K562 (cell line): ENCODE measurements around the gene SERGEF. TPM values are rescaled to one million over a fixed set of nuclear protein-coding genes. Genes with fewer than 3 reads are reported as not detected.
A peak's percentile ranks its signal among the peaks of the same experiment; 100 is the strongest.

Experiments
- ATAC-seq: fragments of 200-7000 bp; cut with Tn5 transposase; 3 replicates; pipeline ENCODE4 v1.9.1; 2020; ENCODE audit warnings: moderate library complexity
- BruUV-seq: library from RNA; stranded (reverse); fragments of 400-500 nt; replicated peaks from 2 replicates; lab custom pipeline; 2021; lab: Mats Ljungman, UMichigan
- CTCF ChIA-PET: fragments of 300-600 bp; formaldehyde crosslinking; extraction: SDS; loops from one replicate; lab custom pipeline; 2021; ENCODE audit warnings: low intra/inter-chr PET ratio; lab: Yijun Ruan, JAX
- POLR2A ChIA-PET: fragments of 300-600, 350-650 bp; sonication (Branson Sonifier 250); formaldehyde crosslinking; extraction: SDS; loops from one replicate; lab custom pipeline; 2021; ENCODE audit warnings: antibody characterized with exemption, inconsistent platforms; lab: Yijun Ruan, JAX
- DNase-seq, 4 experiments: peaks; one replicate each; pipeline versions ENCODE4 v3.0.0 to v3.0.0-alpha.2; 2011 to 2018; ENCODE audit warnings: low spot score in 3 of 4, mixed read lengths in 3 of 4; ENCODE audit errors: extremely low read depth in 1 of 4
- FAIRE-seq: peaks from 2 replicates; lab custom pipeline; 2011; peaks lifted over from hg19 to GRCh38; lab: Jason Lieb, UNC
- H2AFZ ChIP-seq: 2 replicates; pipeline ENCODE4 v1.6.0; 2011; ENCODE audit warnings: low read depth, low read length, control low read depth, inconsistent platforms
- H3K27ac ChIP-seq: fragments of 200-600 bp; 3 replicates; pipeline ENCODE4 v1.8.0; 2011; ENCODE audit warnings: low read depth, mild to moderate bottlenecking, control low read depth, inconsistent platforms, low read length, moderate library complexity, mixed read lengths; ENCODE audit errors: extremely low read depth
- H3K27me3 ChIP-seq, 2 experiments: fragments of 300-600 bp in 1 of 2; 2 replicates in 1 of 2; 3 replicates in 1 of 2; pipeline versions ENCODE4 v1.6.0 to v1.8.0; 2011; ENCODE audit warnings: inconsistent platforms in 2 of 2, low read length in 2 of 2, mild to moderate bottlenecking in 1 of 2, mixed read lengths in 1 of 2, moderate library complexity in 1 of 2; ENCODE audit not compliant: control insufficient read depth in 2 of 2, insufficient read depth in 2 of 2
- H3K36me3 ChIP-seq: fragments of 300-600 bp; 3 replicates; pipeline ENCODE4 v1.8.0; 2011; ENCODE audit warnings: mild to moderate bottlenecking, low read length, inconsistent platforms; ENCODE audit not compliant: control insufficient read depth, insufficient read depth
- H3K4me1 ChIP-seq, 2 experiments: fragments of 200-600 bp in 1 of 2; replicated peaks in 1 of 2; 2 replicates in 1 of 2; 3 replicates in 1 of 2; pipeline versions ENCODE4 v1.5.1 to v1.8.0; 2011; ENCODE audit warnings: inconsistent platforms in 2 of 2, low read length in 2 of 2, mild to moderate bottlenecking in 1 of 2, mixed read lengths in 1 of 2, moderate library complexity in 1 of 2; ENCODE audit not compliant: control insufficient read depth in 2 of 2, insufficient read depth in 2 of 2
- H3K4me2 ChIP-seq: 2 replicates; pipeline ENCODE4 v1.6.1; 2011; ENCODE audit warnings: low read length, control low read depth, inconsistent platforms, mixed read lengths; ENCODE audit not compliant: insufficient read depth
- H3K4me3 ChIP-seq: fragments of 200-600 bp; sonication (generic), shearing (Covaris generic); 2 replicates; pipeline ENCODE4 v1.5.1; 2016; ENCODE audit warnings: control low read depth, inconsistent platforms
- H3K79me2 ChIP-seq: fragments of 200-600 bp; 3 replicates; pipeline ENCODE4 v1.8.0; 2011; ENCODE audit warnings: low read length, inconsistent platforms; ENCODE audit not compliant: control insufficient read depth, insufficient read depth
- H3K9ac ChIP-seq, 2 experiments: 2 replicates each; pipeline versions ENCODE4 v1.6.0 to v1.6.1; 2011; ENCODE audit warnings: low read depth in 2 of 2, low read length in 2 of 2, control low read depth in 1 of 2, inconsistent platforms in 1 of 2, mild to moderate bottlenecking in 1 of 2, mixed read lengths in 1 of 2; ENCODE audit not compliant: insufficient read depth in 1 of 2
- H3K9me1 ChIP-seq: one replicate; pipeline ENCODE4 v1.6.0; 2011; ENCODE audit warnings: inconsistent platforms, mild to moderate bottlenecking, low read length, moderate library complexity; ENCODE audit not compliant: control insufficient read depth, insufficient read depth
- H3K9me3 ChIP-seq: replicated peaks from 2 replicates; pipeline ENCODE4 v1.5.1; 2011; ENCODE audit warnings: low read depth, low read length, inconsistent platforms; ENCODE audit not compliant: control insufficient read depth, insufficient read depth
- H4K20me1 ChIP-seq: replicated peaks from 2 replicates; pipeline ENCODE4 v1.6.1; 2011; ENCODE audit warnings: low read length, inconsistent platforms, mixed read lengths; ENCODE audit not compliant: control insufficient read depth, insufficient read depth
- ATF2 ChIP-seq: sonication (generic); formaldehyde crosslinking; IDR thresholded peaks from 2 replicates; pipeline ENCODE4 v1.8.1; 2022; ENCODE audit warnings: missing genetic modification reagents
- BACH1 ChIP-seq: fragments of 200-800 bp; sonication (Bioruptor generic); IDR thresholded peaks from 2 replicates; pipeline ENCODE4 v1.6.1; 2016; ENCODE audit warnings: missing genetic modification characterization, missing compliant biosample characterization
- CCNT2 ChIP-seq: IDR thresholded peaks from 2 replicates; pipeline ENCODE4 v1.6.1; 2011; ENCODE audit warnings: borderline replicate concordance, low read depth, mild to moderate bottlenecking, moderate library complexity, mixed read lengths, low read length; ENCODE audit not compliant: insufficient read length; ENCODE audit errors: extremely low read depth
- CGGBP1 ChIP-seq: fragments of 250-450 bp; sonication (Bioruptor Pico); IDR thresholded peaks from 2 replicates; pipeline ENCODE4 v1.9.0; 2021; ENCODE audit warnings: mild to moderate bottlenecking
- GABPB2 ChIP-seq: fragments of 250-450 bp; sonication (Bioruptor Pico); conservative IDR thresholded peaks from 2 replicates; pipeline ENCODE4 v1.5.1; 2021; ENCODE audit warnings: mild to moderate bottlenecking
- GTF2A2 ChIP-seq: IDR thresholded peaks from 2 replicates; pipeline ENCODE4 v1.6.1; 2016; ENCODE audit warnings: mild to moderate bottlenecking, missing genetic modification characterization, missing compliant biosample characterization
- HDAC2 ChIP-seq: fragments of 450-650 bp; IDR thresholded peaks from 2 replicates; pipeline ENCODE4 v1.6.1; 2016; ENCODE audit warnings: mild to moderate bottlenecking
- KDM1A ChIP-seq, 2 experiments: fragments of 450-650 bp; IDR thresholded peaks; 2 replicates each; pipeline ENCODE4 v1.6.1; 2016; ENCODE audit warnings: mild to moderate bottlenecking in 2 of 2
- L3MBTL2 ChIP-seq: fragments of 450-650 bp; IDR thresholded peaks from 2 replicates; pipeline ENCODE4 v1.6.1; 2016; ENCODE audit warnings: mild to moderate bottlenecking, moderate library complexity
- MEIS2 ChIP-seq: fragments of 450-650 bp; IDR thresholded peaks from 2 replicates; pipeline ENCODE4 v1.6.1; 2014; ENCODE audit warnings: mild to moderate bottlenecking; ENCODE audit not compliant: partially characterized antibody
- NFE2L1 ChIP-seq: fragments of 450-650 bp; IDR thresholded peaks from 2 replicates; pipeline ENCODE4 v1.6.1; 2016; ENCODE audit warnings: missing genetic modification characterization, low read depth, mild to moderate bottlenecking, missing compliant biosample characterization, moderate library complexity, borderline replicate concordance
- PBX2 ChIP-seq, 2 experiments: IDR thresholded peaks in 1 of 2; conservative IDR thresholded peaks in 1 of 2; 2 replicates each; pipeline ENCODE4 v1.6.1; 2016; ENCODE audit warnings: low read depth in 2 of 2, mild to moderate bottlenecking in 1 of 2, missing compliant biosample characterization in 1 of 2, missing genetic modification characterization in 1 of 2, moderate library complexity in 1 of 2
- PCBP2 ChIP-seq: fragments of 200-400 bp; formaldehyde crosslinking; IDR thresholded peaks from 2 replicates; pipeline ENCODE4 v1.6.1; 2018; ENCODE audit warnings: low read length, low read depth, mild to moderate bottlenecking, moderate library complexity; ENCODE audit not compliant: poor library complexity, severe bottlenecking
- PKNOX1 ChIP-seq: fragments of 450-650 bp; IDR thresholded peaks from 2 replicates; pipeline ENCODE4 v1.6.1; 2016
- PRMT5 ChIP-seq: sonication (generic); formaldehyde crosslinking; IDR thresholded peaks from 2 replicates; pipeline ENCODE4 v1.5.0; 2020; ENCODE audit warnings: missing genetic modification reagents
- RFX5 ChIP-seq: IDR thresholded peaks from 2 replicates; pipeline ENCODE4 v1.6.1; 2011; ENCODE audit warnings: low read depth, mild to moderate bottlenecking, improper control_type of control experiment, low read length
- TAF7 ChIP-seq: fragments of 450-650 bp; IDR thresholded peaks from 2 replicates; pipeline ENCODE4 v1.6.1; 2016; ENCODE audit warnings: missing genetic modification characterization, missing compliant biosample characterization
- ZNF124 ChIP-seq: sonication (generic); formaldehyde crosslinking; IDR thresholded peaks from 2 replicates; pipeline ENCODE4 v1.8.1; 2022; ENCODE audit warnings: missing genetic modification reagents
- WGBS: fragments of 100-300 bp; shearing (Covaris generic); methylation state at CpG from one replicate; pipeline ENCODE4 v1.1.6; 2016; ENCODE audit warnings: low coverage, mixed read lengths; ENCODE audit not compliant: insufficient coverage; ENCODE audit errors: missing lambda C conversion rate; 5-methylcytosine and 5-hydroxymethylcytosine counted together
- in situ Hi-C: fragments of 300-500 bp; cut with MboI; formaldehyde crosslinking; loops from 4 replicates; pipeline ENCODE4 v1.15.0; 2018; ENCODE audit warnings: inconsistent platforms, mixed read lengths
- intact Hi-C: fragments of 100-400 bp; cut with micrococcal nuclease; formaldehyde crosslinking; loops from 2 replicates; pipeline ENCODE4 v1.14.2; 2022
- polyA plus RNA-seq, 8 experiments: library from polyadenylated mRNA; depleted of rRNA in 4 of 8; stranded (reverse) in 5 of 8; unstranded in 3 of 8; fragments of >200 nt; fragmentation: Nextera tagmentation in 2 of 8; fragmentation: Illumina TruSeq in 1 of 8; extraction: Ambion mirVana in 2 of 8; extraction: Trizol in 1 of 8; gene quantifications; 2 replicates each; pipeline versions ENCODE4 v1.2.1 to v1.2.3, GENCODE V29; 2011 to 2014; ENCODE audit warnings: inconsistent platforms in 1 of 8, missing spikeins in 1 of 8
- total RNA-seq, 7 experiments: library from RNA; depleted of rRNA in 6 of 7; stranded (reverse); fragments of >200 nt in 6 of 7; fragmentation: Illumina TruSeq in 2 of 7; extraction: Trizol in 2 of 7; gene quantifications; 2 replicates each; pipeline versions ENCODE4 v1.2.1 to v1.2.3, GENCODE V29; 2011 to 2021; ENCODE audit warnings: low replicate concordance in 1 of 7

The SERGEF gene
- total and polyA plus RNA-seq, 9 of the 15 experiments (the other 6 are each of a cell fraction or from before 2014, with no cell fraction given), result 10.2 to 28.0 (median 19.9) TPM

GRCh38 chr11:17853280-17853679 lies 159.6 kb downstream of the SERGEF start:
- no peaks in the 10 kb centered on the region; the same call in 1 of the 3 replicates for H3K36me3 ChIP-seq
- no peak overlapping the region for H3K9ac ChIP-seq
- WGBS, result 31% methylated on average over 4 of the region's 4 CpGs
- ChIA-PET CTCF (no interaction called here), POLR2A (no interaction called here)
- H2AFZ ChIP-seq, result no peak overlapping the region
- H3K27me3 ChIP-seq, result no peaks in the 10 kb centered on the region
- FAIRE-seq, result no peak
- H3K9me1 ChIP-seq, result no peaks in the 10 kb centered on the region
- no peak overlapping the region for H3K4me2 ChIP-seq
- H4K20me1 ChIP-seq, result no peaks in the 10 kb centered on the region
- H3K4me1 ChIP-seq, result peaks cover 0 to 4% of the 10 kb centered on the region in 2 experiments; a peak in 2 of 5 replicates
- no peak for DNase-seq
- ATAC-seq, result no peak
- H3K79me2 ChIP-seq, result no peaks in the 10 kb centered on the region
- intact Hi-C loops, result no loop called here
- BruUV-seq, result no TSS peak
- H3K4me3 ChIP-seq, result no peak overlapping the region
- H3K9me3 ChIP-seq, result no peaks in the 10 kb centered on the region
- in situ Hi-C loops, result no loop called here
- no peak overlapping the region for H3K27ac ChIP-seq
- TF ChIP-seq PKNOX1 (peak; percentile 34; the same call in 1 of the 2 replicates), PBX2 (CRISPR knock-in tag; IDR thresholded peaks at IDR 0.05; ENCODE audit: low read depth) (no peak), PBX2 (tag; conservative IDR thresholded peaks at IDR 0.05; ENCODE audit: low read depth) (peak; percentile 78), NFE2L1 (tag) (no peak), CCNT2 (no peak), CGGBP1 (CRISPR knock-in tag) (no peak), GTF2A2 (no peak), ATF2 (CRISPR knock-in tag) (no peak), L3MBTL2 (no peak), KDM1A (IDR thresholded peaks at IDR 0.05) (no peak), RFX5 (no peak), PRMT5 (CRISPR knock-in tag) (no peak), HDAC2 (no peak), PCBP2 (no peak), BACH1 (tag) (no peak), MEIS2 (peak; percentile 67), ZNF124 (CRISPR knock-in tag) (no peak), GABPB2 (CRISPR knock-in tag) (no peak), TAF7 (tag) (no peak)
